ENCODE data around the gene EHMT1.

DNA sequence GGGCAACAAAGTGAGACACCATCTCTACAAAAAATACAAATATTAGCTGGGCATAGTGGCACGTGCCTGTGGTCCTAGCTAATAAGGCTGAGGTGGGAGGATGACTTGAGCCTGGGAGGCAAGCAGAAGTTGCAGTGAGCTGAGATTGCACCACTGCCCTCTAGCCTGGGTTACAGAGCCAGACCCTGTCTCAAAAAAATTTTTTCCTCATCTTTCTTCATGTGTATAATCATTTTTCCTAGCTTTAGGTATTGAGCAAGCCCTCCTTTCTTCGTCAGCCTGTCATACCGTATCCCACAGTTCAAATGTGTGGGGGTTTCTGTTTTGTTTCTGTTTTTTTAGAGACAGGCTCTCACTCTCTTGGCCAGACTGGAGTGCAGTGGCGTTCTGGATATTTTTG, 41.3 kb downstream of the EHMT1 start:
- TF ChIP-seq, protein P1, sequence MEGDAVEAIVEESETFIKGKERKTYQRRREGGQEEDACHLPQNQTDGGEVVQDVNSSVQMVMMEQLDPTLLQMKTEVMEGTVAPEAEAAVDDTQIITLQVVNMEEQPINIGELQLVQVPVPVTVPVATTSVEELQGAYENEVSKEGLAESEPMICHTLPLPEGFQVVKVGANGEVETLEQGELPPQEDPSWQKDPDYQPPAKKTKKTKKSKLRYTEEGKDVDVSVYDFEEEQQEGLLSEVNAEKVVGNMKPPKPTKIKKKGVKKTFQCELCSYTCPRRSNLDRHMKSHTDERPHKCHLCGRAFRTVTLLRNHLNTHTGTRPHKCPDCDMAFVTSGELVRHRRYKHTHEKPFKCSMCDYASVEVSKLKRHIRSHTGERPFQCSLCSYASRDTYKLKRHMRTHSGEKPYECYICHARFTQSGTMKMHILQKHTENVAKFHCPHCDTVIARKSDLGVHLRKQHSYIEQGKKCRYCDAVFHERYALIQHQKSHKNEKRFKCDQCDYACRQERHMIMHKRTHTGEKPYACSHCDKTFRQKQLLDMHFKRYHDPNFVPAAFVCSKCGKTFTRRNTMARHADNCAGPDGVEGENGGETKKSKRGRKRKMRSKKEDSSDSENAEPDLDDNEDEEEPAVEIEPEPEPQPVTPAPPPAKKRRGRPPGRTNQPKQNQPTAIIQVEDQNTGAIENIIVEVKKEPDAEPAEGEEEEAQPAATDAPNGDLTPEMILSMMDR (IDR thresholded peaks at IDR 0.05), result no peak
- no peak for TF ChIP-seq SIN3A (IDR thresholded peaks at IDR 0.05; ENCODE audit: borderline replicate concordance, insufficient read depth, low read depth, low read length)
- TF ChIP-seq, protein P2, sequence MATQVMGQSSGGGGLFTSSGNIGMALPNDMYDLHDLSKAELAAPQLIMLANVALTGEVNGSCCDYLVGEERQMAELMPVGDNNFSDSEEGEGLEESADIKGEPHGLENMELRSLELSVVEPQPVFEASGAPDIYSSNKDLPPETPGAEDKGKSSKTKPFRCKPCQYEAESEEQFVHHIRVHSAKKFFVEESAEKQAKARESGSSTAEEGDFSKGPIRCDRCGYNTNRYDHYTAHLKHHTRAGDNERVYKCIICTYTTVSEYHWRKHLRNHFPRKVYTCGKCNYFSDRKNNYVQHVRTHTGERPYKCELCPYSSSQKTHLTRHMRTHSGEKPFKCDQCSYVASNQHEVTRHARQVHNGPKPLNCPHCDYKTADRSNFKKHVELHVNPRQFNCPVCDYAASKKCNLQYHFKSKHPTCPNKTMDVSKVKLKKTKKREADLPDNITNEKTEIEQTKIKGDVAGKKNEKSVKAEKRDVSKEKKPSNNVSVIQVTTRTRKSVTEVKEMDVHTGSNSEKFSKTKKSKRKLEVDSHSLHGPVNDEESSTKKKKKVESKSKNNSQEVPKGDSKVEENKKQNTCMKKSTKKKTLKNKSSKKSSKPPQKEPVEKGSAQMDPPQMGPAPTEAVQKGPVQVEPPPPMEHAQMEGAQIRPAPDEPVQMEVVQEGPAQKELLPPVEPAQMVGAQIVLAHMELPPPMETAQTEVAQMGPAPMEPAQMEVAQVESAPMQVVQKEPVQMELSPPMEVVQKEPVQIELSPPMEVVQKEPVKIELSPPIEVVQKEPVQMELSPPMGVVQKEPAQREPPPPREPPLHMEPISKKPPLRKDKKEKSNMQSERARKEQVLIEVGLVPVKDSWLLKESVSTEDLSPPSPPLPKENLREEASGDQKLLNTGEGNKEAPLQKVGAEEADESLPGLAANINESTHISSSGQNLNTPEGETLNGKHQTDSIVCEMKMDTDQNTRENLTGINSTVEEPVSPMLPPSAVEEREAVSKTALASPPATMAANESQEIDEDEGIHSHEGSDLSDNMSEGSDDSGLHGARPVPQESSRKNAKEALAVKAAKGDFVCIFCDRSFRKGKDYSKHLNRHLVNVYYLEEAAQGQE (IDR thresholded peaks at IDR 0.05; ENCODE audit: insufficient read depth in 1 of 2, low read depth in 2 of 2, low read length in 1 of 2), result no peak
- no peak for TF ChIP-seq POLR2AphosphoS5 (IDR thresholded peaks at IDR 0.05; ENCODE audit: low read depth, low read length)
- no peak for TF ChIP-seq TCF7L2 (IDR thresholded peaks at IDR 0.05; ENCODE audit: low read depth, low read length)

Measured in Panc1 (cell line).